Measurements from ENCODE around the gene ACTL7A. TPM values are rescaled to one million over a fixed set of nuclear protein-coding genes. Genes with fewer than 3 reads are reported as not detected.

The ACTL7A gene
- total RNA-seq, 4 donors from 2014 or later: not detected

DNA sequence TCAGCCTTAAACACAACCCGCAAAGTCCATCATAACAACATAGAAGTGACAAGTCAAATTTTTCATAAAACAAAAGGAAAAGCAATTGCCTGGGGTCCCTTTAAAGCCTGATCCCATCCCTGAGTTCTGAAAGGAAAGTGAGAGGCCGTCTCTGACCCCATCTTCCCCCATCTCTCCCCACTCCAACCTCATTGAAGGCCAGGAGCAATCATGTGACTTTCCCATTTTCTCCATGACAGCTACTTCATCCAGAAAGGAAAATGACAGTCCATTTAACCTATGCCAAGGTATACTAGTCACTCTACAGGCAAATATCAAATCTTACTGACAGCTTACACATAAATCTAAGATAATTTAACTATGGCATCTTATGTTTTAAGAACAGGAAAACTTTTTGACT, 15.5 kb downstream of the ACTL7A start:
- intact Hi-C loops (cut with DNase I; ENCODE audit: low total_unique reads) (no loop called here), in situ Hi-C loops (cut with MboI; ENCODE audit: low pct_ligation_motif_present in 1 of 4, low pct_unique_long_range_greater_than_20kb in 1 of 4, low sequenced_read_pairs in 3 of 4) (no loop called here)
- DNase-seq: no peak
- H3K27ac ChIP-seq: no peak overlapping the region
- H3K4me3 ChIP-seq: no peak overlapping the region
- peaks cover 0 to 71% (median 29%) of the 10 kb centered on the region in 4 donors for H3K36me3 ChIP-seq
- 94 to 100% methylated on average over 2 of the region's 2 CpGs for WGBS, 2 donors (ENCODE audit: low coverage in 1 of 2)
- no peaks in the 10 kb centered on the region for H3K27me3 ChIP-seq
- H3K9me3 ChIP-seq: no peaks in the 10 kb centered on the region
- no peak for TF ChIP-seq POLR2AphosphoS5 (IDR thresholded peaks at IDR 0.05)
- TF ChIP-seq, protein P1, sequence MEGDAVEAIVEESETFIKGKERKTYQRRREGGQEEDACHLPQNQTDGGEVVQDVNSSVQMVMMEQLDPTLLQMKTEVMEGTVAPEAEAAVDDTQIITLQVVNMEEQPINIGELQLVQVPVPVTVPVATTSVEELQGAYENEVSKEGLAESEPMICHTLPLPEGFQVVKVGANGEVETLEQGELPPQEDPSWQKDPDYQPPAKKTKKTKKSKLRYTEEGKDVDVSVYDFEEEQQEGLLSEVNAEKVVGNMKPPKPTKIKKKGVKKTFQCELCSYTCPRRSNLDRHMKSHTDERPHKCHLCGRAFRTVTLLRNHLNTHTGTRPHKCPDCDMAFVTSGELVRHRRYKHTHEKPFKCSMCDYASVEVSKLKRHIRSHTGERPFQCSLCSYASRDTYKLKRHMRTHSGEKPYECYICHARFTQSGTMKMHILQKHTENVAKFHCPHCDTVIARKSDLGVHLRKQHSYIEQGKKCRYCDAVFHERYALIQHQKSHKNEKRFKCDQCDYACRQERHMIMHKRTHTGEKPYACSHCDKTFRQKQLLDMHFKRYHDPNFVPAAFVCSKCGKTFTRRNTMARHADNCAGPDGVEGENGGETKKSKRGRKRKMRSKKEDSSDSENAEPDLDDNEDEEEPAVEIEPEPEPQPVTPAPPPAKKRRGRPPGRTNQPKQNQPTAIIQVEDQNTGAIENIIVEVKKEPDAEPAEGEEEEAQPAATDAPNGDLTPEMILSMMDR (IDR thresholded peaks at IDR 0.05): no peak
- no peak for TF ChIP-seq POLR2A (IDR thresholded peaks at IDR 0.05)
- TF ChIP-seq EP300 (IDR thresholded peaks at IDR 0.05; ENCODE audit: low read depth): no peak
- no peaks in the 10 kb centered on the region for H3K4me1 ChIP-seq

DNA sequence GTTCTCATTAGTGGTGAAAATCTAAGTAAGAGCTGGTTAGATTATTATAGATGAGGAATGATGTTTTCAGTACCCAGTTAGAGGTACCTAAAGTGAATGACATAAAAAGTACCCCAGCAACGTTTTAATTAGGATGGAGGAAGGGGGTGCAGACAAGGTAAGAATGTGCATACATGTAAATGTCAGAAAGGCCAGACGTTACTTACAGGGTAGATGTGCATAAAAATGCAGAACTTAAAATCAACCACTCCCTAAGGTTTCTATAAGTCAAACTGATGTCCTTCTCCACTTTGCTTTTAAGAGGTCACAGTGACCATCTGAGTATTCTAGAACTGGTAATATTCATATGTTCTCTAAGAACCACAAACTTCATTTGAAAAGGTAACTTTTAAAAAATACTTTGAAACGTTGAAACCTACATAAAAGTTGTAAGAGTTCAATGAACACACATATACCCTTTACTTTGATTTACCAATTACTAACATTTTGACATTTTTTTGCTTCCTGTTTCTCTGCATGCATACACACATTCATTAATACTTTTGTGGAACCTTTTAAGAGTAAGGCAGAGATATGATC, 18.8 kb downstream of the ACTL7A start:
- no peak for TF ChIP-seq POLR2A (IDR thresholded peaks at IDR 0.05)
- TF ChIP-seq, protein P1 (IDR thresholded peaks at IDR 0.05): no peak
- TF ChIP-seq POLR2AphosphoS5 (IDR thresholded peaks at IDR 0.05): no peak
- TF ChIP-seq EP300 (IDR thresholded peaks at IDR 0.05; ENCODE audit: low read depth): no peak
- H3K9me3 ChIP-seq: no peaks in the 10 kb centered on the region
- in situ Hi-C loops (cut with MboI; ENCODE audit: low pct_ligation_motif_present in 1 of 4, low pct_unique_long_range_greater_than_20kb in 1 of 4, low sequenced_read_pairs in 3 of 4): no loop called here
- WGBS, 2 donors (ENCODE audit: low coverage in 1 of 2): 65 to 79% methylated on average over 3 of the region's 3 CpGs
- H3K27ac ChIP-seq: no peak overlapping the region
- H3K4me3 ChIP-seq: no peak overlapping the region
- peaks cover 0 to 54% (median 19%) of the 10 kb centered on the region in 4 donors for H3K36me3 ChIP-seq
- no peak for DNase-seq
- H3K4me1 ChIP-seq: peaks cover 0 to 4% (median under 1%) of the 10 kb centered on the region in 4 donors
- no peaks in the 10 kb centered on the region for H3K27me3 ChIP-seq
- intact Hi-C loops (cut with DNase I; ENCODE audit: low total_unique reads): no loop called here

DNA sequence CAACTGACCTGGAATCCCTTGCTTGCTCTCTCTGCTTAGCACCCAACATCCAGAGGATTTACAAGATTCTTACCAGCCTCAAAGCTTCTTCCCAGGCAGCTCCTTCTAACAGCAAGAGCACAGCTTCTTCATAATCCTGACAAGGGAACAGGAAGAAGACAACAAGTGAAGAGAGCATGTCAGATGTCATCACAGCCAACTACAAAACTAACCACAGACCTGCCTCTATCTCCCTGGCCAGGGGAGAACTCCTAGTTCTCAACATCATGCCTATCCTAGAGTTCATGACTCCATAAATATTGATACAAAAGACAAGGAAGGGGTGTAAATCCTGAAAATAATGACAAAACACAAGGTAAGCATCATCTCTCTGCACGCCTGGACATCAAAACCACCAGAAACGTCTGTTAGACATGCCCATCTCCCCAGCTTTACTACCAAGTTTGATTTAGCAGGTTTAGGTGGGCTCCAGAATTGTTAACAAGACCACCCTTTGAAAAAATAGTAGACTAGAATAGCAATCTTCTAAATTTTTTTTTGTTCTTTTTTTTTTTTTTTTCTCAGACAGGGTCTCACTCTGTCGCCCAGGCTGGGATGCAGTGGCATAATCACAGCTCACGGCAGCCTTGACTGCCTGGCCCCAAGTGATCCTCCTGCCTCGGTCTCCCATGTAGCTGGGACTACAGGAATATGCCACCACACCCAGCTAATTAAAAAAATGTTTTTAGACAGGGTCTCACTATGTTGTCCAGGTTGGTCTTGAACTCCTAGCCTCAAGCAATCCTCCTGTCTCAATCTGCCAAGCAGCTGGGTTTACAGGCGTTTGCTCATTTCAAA, 20.2 kb downstream of the ACTL7A start:
- 95% methylated on average over 5 to 6 of the region's 6 CpGs for WGBS, 2 donors (ENCODE audit: low coverage in 1 of 2)
- TF ChIP-seq, protein P1 (IDR thresholded peaks at IDR 0.05): no peak
- TF ChIP-seq POLR2A (IDR thresholded peaks at IDR 0.05) (no peak), POLR2AphosphoS5 (IDR thresholded peaks at IDR 0.05) (no peak), EP300 (IDR thresholded peaks at IDR 0.05; ENCODE audit: low read depth) (no peak)
- H3K4me1 ChIP-seq: peaks cover 0 to 6% (median 3%) of the 10 kb centered on the region in 4 donors
- H3K9me3 ChIP-seq: no peaks in the 10 kb centered on the region
- no peaks in the 10 kb centered on the region for H3K27me3 ChIP-seq
- intact Hi-C loops (cut with DNase I; ENCODE audit: low total_unique reads) (no loop called here), in situ Hi-C loops (cut with MboI; ENCODE audit: low pct_ligation_motif_present in 1 of 4, low pct_unique_long_range_greater_than_20kb in 1 of 4, low sequenced_read_pairs in 3 of 4) (no loop called here)
- no peak for DNase-seq
- no peak overlapping the region for H3K27ac ChIP-seq
- H3K4me3 ChIP-seq: no peak overlapping the region
- peaks cover 0 to 40% (median 16%) of the 10 kb centered on the region in 4 donors for H3K36me3 ChIP-seq

DNA sequence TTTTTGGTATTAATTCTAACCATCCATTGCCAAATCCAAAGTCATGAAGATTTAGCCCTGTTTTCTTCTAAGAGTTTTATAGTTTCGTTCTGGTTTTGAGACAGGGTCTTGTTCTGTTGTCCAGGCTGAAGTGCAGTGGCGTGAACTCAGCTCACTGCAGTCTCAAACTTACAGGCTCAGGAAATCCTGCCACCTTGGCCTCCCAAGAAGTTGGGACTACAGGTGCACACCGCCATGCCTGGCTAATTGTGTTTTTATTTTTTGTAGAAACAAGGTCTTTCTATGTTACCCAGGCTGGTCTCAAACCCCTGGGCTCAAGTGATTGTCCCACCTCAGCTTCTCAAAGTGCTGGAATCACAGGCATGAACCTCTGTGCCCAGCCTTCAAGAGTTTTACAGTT, 21.0 kb downstream of the ACTL7A start:
- peaks cover 0 to 32% (median 12%) of the 10 kb centered on the region in 4 donors for H3K36me3 ChIP-seq

More for the DNA sequence above, 21.0 kb downstream of the ACTL7A start:
- no peak for DNase-seq
- in situ Hi-C loops (cut with MboI; ENCODE audit: low pct_ligation_motif_present in 1 of 4, low pct_unique_long_range_greater_than_20kb in 1 of 4, low sequenced_read_pairs in 3 of 4): no loop called here
- peaks cover 0 to 6% (median 3%) of the 10 kb centered on the region in 4 donors for H3K4me1 ChIP-seq
- no peak overlapping the region for H3K27ac ChIP-seq
- WGBS, 2 donors (ENCODE audit: low coverage in 1 of 2): 95 to 100% methylated on average over 2 to 3 of the region's 3 CpGs
- H3K4me3 ChIP-seq: no peak overlapping the region
- intact Hi-C loops (cut with DNase I; ENCODE audit: low total_unique reads): no loop called here
- H3K9me3 ChIP-seq: no peaks in the 10 kb centered on the region
- H3K27me3 ChIP-seq: no peaks in the 10 kb centered on the region
- TF ChIP-seq POLR2A (IDR thresholded peaks at IDR 0.05) (no peak), EP300 (IDR thresholded peaks at IDR 0.05; ENCODE audit: low read depth) (no peak), POLR2AphosphoS5 (IDR thresholded peaks at IDR 0.05) (no peak)
- TF ChIP-seq, protein P1 (IDR thresholded peaks at IDR 0.05): no peak

Data from transverse colon (tissue), 4 donors.